OCI-LY3 (cell line): ENCODE results near the gene AZU1.

Experiments
- H2AFZ ChIP-seq: fragments of 200-600, 300-600 bp; shearing (Covaris generic); 2 replicates; pipeline ENCODE4 v1.6.0; 2014; ENCODE audit warnings: antibody characterized with exemption, low read depth, low read length
- H3K27ac ChIP-seq: fragments of 200-600, 300-600 bp; sonication (generic); 2 replicates; pipeline ENCODE4 v1.5.1; 2014; ENCODE audit warnings: mild to moderate bottlenecking, low read length, moderate library complexity, mixed read lengths
- H3K27me3 ChIP-seq: fragments of 200-600, 300-600 bp; sonication (generic); 2 replicates; pipeline ENCODE4 v1.6.1; 2014; ENCODE audit warnings: low read depth, low read length, mixed read lengths
- H3K36me3 ChIP-seq: fragments of 200-600, 300-600 bp; sonication (generic); replicated peaks from 2 replicates; pipeline ENCODE3; 2014; ENCODE audit warnings: low read depth, low read length, mixed read lengths
- H3K4me1 ChIP-seq: fragments of 300-600, 200-600 bp; sonication (generic); 2 replicates; pipeline ENCODE4 v1.6.1; 2014; ENCODE audit warnings: low read length, mixed read lengths
- H3K4me2 ChIP-seq: fragments of 200-600, 300-600 bp; sonication (generic); 2 replicates; pipeline ENCODE4 v1.6.1; 2014; ENCODE audit warnings: low read length, mixed read lengths
- H3K4me3 ChIP-seq: fragments of 300-600, 200-600 bp; sonication (generic); 2 replicates; pipeline ENCODE4 v1.5.1; 2014; ENCODE audit warnings: antibody characterized with exemption, mild to moderate bottlenecking, low read length, moderate library complexity
- H3K79me2 ChIP-seq: fragments of 300-600, 200-600 bp; shearing (Covaris generic); 2 replicates; pipeline ENCODE4 v1.6.1; 2014; ENCODE audit warnings: mild to moderate bottlenecking, low read length, mixed read lengths
- H3K9ac ChIP-seq: fragments of 300-600, 200-600 bp; shearing (Covaris generic); 2 replicates; pipeline ENCODE4 v1.6.0; 2014; ENCODE audit warnings: mild to moderate bottlenecking, low read length, moderate library complexity
- H3K9me3 ChIP-seq: fragments of 200-600, 300-600 bp; shearing (Covaris generic); 2 replicates; pipeline ENCODE4 v1.6.1; 2014; ENCODE audit warnings: low read length, mixed read lengths; ENCODE audit not compliant: insufficient read depth
- H4K20me1 ChIP-seq: fragments of 200-600, 300-600 bp; sonication (generic); 2 replicates; pipeline ENCODE4 v1.6.1; 2016; ENCODE audit warnings: low read length, mixed read lengths; ENCODE audit not compliant: insufficient read depth
- CTCF ChIP-seq: fragments of 200-600, 300-600 bp; sonication (generic); IDR thresholded peaks from 2 replicates; pipeline ENCODE4 v1.5.1; 2014; ENCODE audit warnings: antibody characterized with exemption, low read length, low read depth
- EZH2phosphoT487 ChIP-seq: fragments of 200-600 bp; shearing (Covaris generic); IDR thresholded peaks from 2 replicates; pipeline ENCODE4 v1.6.1; 2018; ENCODE audit warnings: antibody characterized with exemption, mixed run types, low read depth

The AZU1 gene

GRCh38 chr19:812747-813218, 14.9 kb upstream of the AZU1 start:
- TF ChIP-seq CTCF (no peak), EZH2phosphoT487 (no peak)
- no peaks in the 10 kb centered on the region for H3K4me1 ChIP-seq
- H3K9ac ChIP-seq = no peak overlapping the region
- H3K27me3 ChIP-seq = no peaks in the 10 kb centered on the region
- H3K9me3 ChIP-seq = no peaks in the 10 kb centered on the region
- H3K27ac ChIP-seq = no peak overlapping the region
- no peak overlapping the region for H3K4me3 ChIP-seq
- peaks cover 75% of the 10 kb centered on the region for H3K36me3 ChIP-seq
- peaks cover 17% of the 10 kb centered on the region for H3K79me2 ChIP-seq
- no peak overlapping the region for H2AFZ ChIP-seq
- H4K20me1 ChIP-seq = peaks cover 38% of the 10 kb centered on the region
- no peak overlapping the region for H3K4me2 ChIP-seq

GRCh38 chr19:813219-814151, 14.2 kb upstream of the AZU1 start:
- no peak overlapping the region for H3K4me3 ChIP-seq
- H3K9ac ChIP-seq = no peak overlapping the region
- H3K36me3 ChIP-seq = peaks cover 68% of the 10 kb centered on the region
- no peaks in the 10 kb centered on the region for H3K27me3 ChIP-seq
- no peak overlapping the region for H3K4me2 ChIP-seq
- peaks cover 31% of the 10 kb centered on the region for H4K20me1 ChIP-seq
- H3K4me1 ChIP-seq = no peaks in the 10 kb centered on the region
- H3K27ac ChIP-seq = no peak overlapping the region
- peaks cover 10% of the 10 kb centered on the region for H3K79me2 ChIP-seq
- TF ChIP-seq EZH2phosphoT487 (no peak), CTCF (no peak)
- no peak overlapping the region for H2AFZ ChIP-seq
- H3K9me3 ChIP-seq = no peaks in the 10 kb centered on the region

- no peak overlapping the region for H3K4me2 ChIP-seq
- H2AFZ ChIP-seq = no peak overlapping the region
- no peak overlapping the region for H3K9ac ChIP-seq
- TF ChIP-seq EZH2phosphoT487 (no peak), CTCF (no peak)
- H3K27me3 ChIP-seq = no peaks in the 10 kb centered on the region
- no peak overlapping the region for H3K27ac ChIP-seq
- H3K4me1 ChIP-seq = no peaks in the 10 kb centered on the region
- H3K4me3 ChIP-seq = no peak overlapping the region
- H3K9me3 ChIP-seq = no peaks in the 10 kb centered on the region
- H4K20me1 ChIP-seq = peaks cover 25% of the 10 kb centered on the region
- peaks cover 63% of the 10 kb centered on the region for H3K36me3 ChIP-seq
- peaks cover 5% of the 10 kb centered on the region for H3K79me2 ChIP-seq
Observed at GRCh38 chr19:814152-815078, 13.2 kb upstream of the AZU1 start.
